B cell (primary cell): ENCODE measurements around the gene DUSP9. TPM values are rescaled to one million over a fixed set of nuclear protein-coding genes. Genes with fewer than 3 reads are reported as not detected.
A peak's percentile ranks its signal among the peaks of the same experiment; 100 is the strongest.

Experiments used
- ATAC-seq: fragments of 200-7000 bp; cut with Tn5 transposase; one replicate; pipeline ENCODE4 v1.10.0; 2021; ENCODE audit warnings: low read depth, mild to moderate bottlenecking, moderate number of reproducible peaks, moderate library complexity
- CTCF ChIA-PET: fragments of 350-600 bp; sonication (Branson Sonifier 250); formaldehyde crosslinking; loops from one replicate; lab custom pipeline; 2021; ENCODE audit warnings: antibody characterized with exemption, inconsistent platforms; lab: Charles Lee
- POLR2A ChIA-PET: fragments of 350-600 bp; sonication (Branson Sonifier 250); formaldehyde crosslinking; loops from one replicate; lab custom pipeline; 2021; ENCODE audit warnings: antibody characterized with exemption; lab: Charles Lee
- DNase-seq: peaks from one replicate; pipeline ENCODE4 v3.0.0; 2013
- H2AFZ ChIP-seq: 2 replicates; pipeline ENCODE4 v1.6.1; 2012; ENCODE audit warnings: mild to moderate bottlenecking, low read depth, low read length; ENCODE audit not compliant: insufficient read depth, poor library complexity, severe bottlenecking
- H3K27ac ChIP-seq, 2 donors: 1 replicate in 1 of 2; 2 replicates in 1 of 2; pipeline ENCODE4 v1.5.1; 2012 to 2013; ENCODE audit warnings: low read length in 2 of 2, mild to moderate bottlenecking in 2 of 2, moderate library complexity in 1 of 2
- H3K27me3 ChIP-seq, 4 experiments: fragments of 200-600 bp in 1 of 4; sonication (generic) in 1 of 4; replicated peaks in 1 of 4; 1 replicate in 2 of 4; 2 replicates in 2 of 4; pipeline versions ENCODE4 v1.6.1 to v1.7.0; 2013 to 2016; ENCODE audit warnings: low read length in 3 of 4, mild to moderate bottlenecking in 2 of 4, mixed read lengths in 1 of 4, moderate library complexity in 1 of 4; ENCODE audit not compliant: insufficient read depth in 4 of 4, control insufficient read depth in 3 of 4; ENCODE audit errors: control extremely low read depth in 1 of 4
- H3K36me3 ChIP-seq, 2 experiments: replicated peaks in 1 of 2; 1 replicate in 1 of 2; 2 replicates in 1 of 2; pipeline versions ENCODE4 v1.6.1 to v1.7.1; 2013; ENCODE audit warnings: low read length in 1 of 2; ENCODE audit not compliant: insufficient read depth in 2 of 2, control insufficient read depth in 1 of 2; ENCODE audit errors: control extremely low read depth in 1 of 2, extremely low read depth in 1 of 2
- H3K4me1 ChIP-seq, 2 donors: fragments of 200-600 bp in 1 of 2; sonication (generic) in 1 of 2; 1 replicate in 1 of 2; 2 replicates in 1 of 2; pipeline versions ENCODE4 v1.5.1 to v1.6.1; 2013 to 2017; ENCODE audit warnings: low read length in 2 of 2; ENCODE audit not compliant: control insufficient read depth in 2 of 2, insufficient read depth in 2 of 2
- H3K4me2 ChIP-seq: replicated peaks from 2 replicates; pipeline ENCODE3; 2012; ENCODE audit warnings: mild to moderate bottlenecking, low read depth, low read length; ENCODE audit not compliant: poor library complexity, severe bottlenecking
- H3K4me3 ChIP-seq, 5 experiments: fragments of 200-600 bp in 1 of 5; sonication (generic) in 1 of 5; 1 replicate in 3 of 5; 2 replicates in 2 of 5; pipeline versions ENCODE4 v1.5.1 to v1.7.0; 2011 to 2016; ENCODE audit warnings: low read length in 4 of 5, mild to moderate bottlenecking in 4 of 5, low read depth in 2 of 5, control low read depth in 1 of 5, moderate library complexity in 1 of 5; ENCODE audit not compliant: insufficient read depth in 1 of 5; ENCODE audit errors: control extremely low read depth in 1 of 5, extremely low read depth in 1 of 5
- H3K79me2 ChIP-seq: fragments of 200-600 bp; sonication (generic); one replicate; pipeline ENCODE4 v1.6.0; 2016; ENCODE audit warnings: low read length; ENCODE audit not compliant: control insufficient read depth, insufficient read depth
- H3K9ac ChIP-seq: fragments of 200-600 bp; sonication (generic); 2 replicates; pipeline ENCODE4 v1.6.1; 2017; ENCODE audit warnings: mild to moderate bottlenecking, low read length, moderate library complexity
- H3K9me3 ChIP-seq, 3 donors: one replicate each; pipeline versions ENCODE4 v1.6.1 to v1.7.1; 2013; ENCODE audit warnings: low read length in 2 of 3; ENCODE audit not compliant: control insufficient read depth in 2 of 3, insufficient read depth in 1 of 3; ENCODE audit errors: control extremely low read depth in 1 of 3
- H4K20me1 ChIP-seq: 2 replicates; pipeline ENCODE4 v1.6.0; 2012; ENCODE audit warnings: mild to moderate bottlenecking, low read length; ENCODE audit not compliant: insufficient read depth, control insufficient read depth, poor library complexity, severe bottlenecking
- H3K27ac Mint-ChIP-seq: one replicate; pipeline ENCODE4 v1.8.0; 2021; ENCODE audit warnings: mixed read lengths
- H3K27me3 Mint-ChIP-seq: one replicate; pipeline ENCODE4 v1.8.0; 2021; ENCODE audit warnings: mixed read lengths
- H3K4me1 Mint-ChIP-seq: one replicate; pipeline ENCODE4 v1.8.0; 2021; ENCODE audit warnings: mixed read lengths
- H3K4me3 Mint-ChIP-seq: one replicate; pipeline ENCODE4 v1.8.0; 2021; ENCODE audit warnings: mixed read lengths
- H3K9me3 Mint-ChIP-seq: one replicate; pipeline ENCODE4 v1.8.0; 2022; ENCODE audit warnings: mixed read lengths; ENCODE audit not compliant: insufficient read depth
- EZH2 ChIP-seq: IDR thresholded peaks from 2 replicates; pipeline ENCODE4 v1.6.1; 2012; ENCODE audit warnings: borderline replicate concordance, low read depth, mild to moderate bottlenecking, moderate library complexity, low read length; ENCODE audit not compliant: insufficient read depth, poor library complexity, severe bottlenecking
- WGBS: methylation state at CpG from one replicate; pipeline ENCODE4 v1.1.5; 2013; ENCODE audit warnings: missing lambda C conversion rate; ENCODE audit not compliant: insufficient coverage; 5-methylcytosine and 5-hydroxymethylcytosine counted together
- intact Hi-C: fragments of 100-400 bp; cut with micrococcal nuclease; formaldehyde crosslinking; loops from one replicate; pipeline ENCODE4 v1.10.0; 2022
- polyA plus RNA-seq: library from polyadenylated mRNA; depleted of rRNA; stranded (reverse); fragments of >200 nt; gene quantifications from 2 replicates; pipeline ENCODE4 v1.2.3, GENCODE V29; 2012
- total RNA-seq, 2 donors: library from RNA; stranded (reverse); fragments of 120-200 nt in 1 of 2; gene quantifications; 1 replicate in 1 of 2; 2 replicates in 1 of 2; pipeline versions ENCODE4 v1.2.3 to v1.2.4, GENCODE V29; 2013 to 2022
- TF ChIP-seq, protein P1 (sequence below): fragments of 200-600 bp; IDR thresholded peaks from one replicate; pipeline ENCODE4 v1.8.0; 2022; ENCODE audit warnings: antibody characterized with exemption, mild to moderate bottlenecking

Gene DUSP9
- total and polyA plus RNA-seq, 2 donors (not counting 1 experiment from before 2014, with no cell fraction given), result not detected

DNA sequence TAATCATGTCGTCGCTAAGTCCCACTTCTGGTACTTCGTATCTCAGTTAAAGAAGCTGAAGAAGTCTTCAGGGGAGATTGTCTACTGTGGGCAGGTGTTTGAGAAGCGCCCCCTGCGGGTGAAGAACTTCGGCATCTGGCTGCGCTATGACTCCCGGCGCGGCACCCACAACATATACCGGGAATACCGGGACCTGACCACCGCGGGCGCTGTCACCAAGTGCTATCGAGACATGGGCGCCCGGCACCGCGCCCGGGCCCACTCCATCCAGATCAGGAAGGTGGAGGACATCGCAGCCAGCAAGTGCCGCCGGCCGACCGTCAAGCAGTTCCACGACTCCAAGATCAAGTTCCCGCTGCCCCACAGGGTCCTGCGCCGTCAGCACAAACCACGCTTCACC lies 15.3 kb downstream of the DUSP9 start:
- H3K4me2 ChIP-seq, result peak overlapping the region; percentile 49
- Mint-ChIP-seq H3K27ac (no peak overlapping the region), H3K4me3 (peak overlapping the region; percentile 50), H3K9me3 (no peaks in the 10 kb centered on the region), H3K27me3 (peaks cover 34% of the 10 kb centered on the region), H3K4me1 (peaks cover 6% of the 10 kb centered on the region)
- peak overlapping the region; percentile 29 for H3K9ac ChIP-seq
- no peaks in the 10 kb centered on the region for H3K36me3 ChIP-seq
- ChIA-PET POLR2A (interaction anchor here (0.6 kb wide), 2 partner anchors 22 to 120 kb away, joined by 7 to 8 read pairs; no protein-coding TSS in a partner anchor), CTCF (interaction anchor here (0.7 to 9.2 kb wide), 11 partner anchors 13 to 720 kb away, joined by 3 to 97 read pairs (median 6); partner anchors contain the start of gene DUSP9)
- no peak for TF ChIP-seq EZH2
- TF ChIP-seq, protein P1, sequence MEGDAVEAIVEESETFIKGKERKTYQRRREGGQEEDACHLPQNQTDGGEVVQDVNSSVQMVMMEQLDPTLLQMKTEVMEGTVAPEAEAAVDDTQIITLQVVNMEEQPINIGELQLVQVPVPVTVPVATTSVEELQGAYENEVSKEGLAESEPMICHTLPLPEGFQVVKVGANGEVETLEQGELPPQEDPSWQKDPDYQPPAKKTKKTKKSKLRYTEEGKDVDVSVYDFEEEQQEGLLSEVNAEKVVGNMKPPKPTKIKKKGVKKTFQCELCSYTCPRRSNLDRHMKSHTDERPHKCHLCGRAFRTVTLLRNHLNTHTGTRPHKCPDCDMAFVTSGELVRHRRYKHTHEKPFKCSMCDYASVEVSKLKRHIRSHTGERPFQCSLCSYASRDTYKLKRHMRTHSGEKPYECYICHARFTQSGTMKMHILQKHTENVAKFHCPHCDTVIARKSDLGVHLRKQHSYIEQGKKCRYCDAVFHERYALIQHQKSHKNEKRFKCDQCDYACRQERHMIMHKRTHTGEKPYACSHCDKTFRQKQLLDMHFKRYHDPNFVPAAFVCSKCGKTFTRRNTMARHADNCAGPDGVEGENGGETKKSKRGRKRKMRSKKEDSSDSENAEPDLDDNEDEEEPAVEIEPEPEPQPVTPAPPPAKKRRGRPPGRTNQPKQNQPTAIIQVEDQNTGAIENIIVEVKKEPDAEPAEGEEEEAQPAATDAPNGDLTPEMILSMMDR, result peak; percentile 48
- H3K4me1 ChIP-seq, result peaks cover 3 to 5% of the 10 kb centered on the region in 2 donors
- WGBS, result 2% methylated on average over 22 of the region's 31 CpGs
- H3K27me3 ChIP-seq, result peaks cover 0 to 3% (median 1%) of the 10 kb centered on the region in 4 experiments
- intact Hi-C loops, result loop anchor here (1.0 kb wide), 2 partner anchors 52 to 107 kb away; no protein-coding TSS in a partner anchor
- ATAC-seq, result no peak
- H2AFZ ChIP-seq, result peak overlapping the region; percentile 62
- H4K20me1 ChIP-seq, result no peaks in the 10 kb centered on the region
- peak overlapping the region in 1 of 5 experiments; percentile 23 for H3K4me3 ChIP-seq
- H3K27ac ChIP-seq, result no peak overlapping the region
- no peaks in the 10 kb centered on the region for H3K79me2 ChIP-seq
- peak; percentile 73 for DNase-seq
- no peaks in the 10 kb centered on the region for H3K9me3 ChIP-seq

DNA sequence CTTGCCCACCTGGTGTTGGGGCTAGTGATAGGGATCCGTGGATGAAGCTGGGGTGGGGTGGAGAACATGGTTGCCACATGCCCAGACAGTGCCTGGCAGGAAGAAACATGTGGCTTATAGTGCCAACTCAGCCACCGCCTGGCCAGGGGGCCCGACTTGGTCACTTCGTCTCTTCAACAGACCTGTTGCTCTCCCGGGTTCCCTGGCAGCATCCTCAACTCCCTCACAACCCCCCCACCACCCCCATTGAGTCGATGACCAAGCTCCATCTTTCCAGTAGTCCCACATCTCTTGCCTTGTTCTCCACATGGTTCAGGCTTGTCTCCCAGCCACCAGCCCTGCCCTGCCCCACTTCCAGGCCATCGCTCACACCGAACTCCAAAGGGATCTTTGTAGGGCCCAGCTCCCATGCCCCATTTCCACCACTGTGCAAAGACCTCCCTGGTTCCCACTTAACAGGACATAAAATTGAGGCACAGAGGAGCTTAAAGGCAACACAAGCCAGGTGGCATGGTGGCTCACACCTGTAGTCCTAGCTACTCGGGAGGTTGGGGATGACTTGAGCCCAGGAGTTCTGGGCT lies 18.8 kb downstream of the DUSP9 start:
- Mint-ChIP-seq H3K9me3 (no peaks in the 10 kb centered on the region), H3K27me3 (peaks cover 25% of the 10 kb centered on the region), H3K4me1 (peaks cover 14% of the 10 kb centered on the region), H3K4me3 (no peak overlapping the region), H3K27ac (no peak overlapping the region)
- no peak overlapping the region for H3K9ac ChIP-seq
- H3K27ac ChIP-seq, result no peak overlapping the region
- H3K4me3 ChIP-seq, result no peak overlapping the region
- 90% methylated on average over 6 of the region's 9 CpGs for WGBS
- H3K36me3 ChIP-seq, result no peaks in the 10 kb centered on the region
- DNase-seq, result no peak
- ChIA-PET CTCF (interaction anchor here (1.0 to 9.2 kb wide), 5 partner anchors 10 to 724 kb away, joined by 3 to 97 read pairs (median 31); no protein-coding TSS in a partner anchor), POLR2A (no interaction called here)
- no peak overlapping the region for H3K4me2 ChIP-seq
- no peaks in the 10 kb centered on the region for H3K79me2 ChIP-seq
- H2AFZ ChIP-seq, result no peak overlapping the region
- no peaks in the 10 kb centered on the region for H3K9me3 ChIP-seq
- ATAC-seq, result no peak
- no peak for TF ChIP-seq EZH2
- TF ChIP-seq, protein P1, result no peak
- no peaks in the 10 kb centered on the region for H4K20me1 ChIP-seq
- intact Hi-C loops, result no loop called here
- H3K27me3 ChIP-seq, result peaks cover 0 to 3% (median 1%) of the 10 kb centered on the region in 4 experiments
- H3K4me1 ChIP-seq, result peaks cover 5 to 9% of the 10 kb centered on the region in 2 donors
